Stimulated activated CD4-positive, alpha-beta T cell treated with anti-CD3 and anti-CD28 coated beads, Interleukin-1b, Interleukin-23, amount 100 ng/mL, for 48 hours (primary cell): ENCODE measurements around the gene TCN2.
"Not testable (repeated sequence)": the region's sequence is repeated elsewhere in the genome, so short reads cannot be mapped to it uniquely, and the experiment has no call there.

Source experiments
- DNase-seq: peaks from one replicate; pipeline ENCODE4 v3.0.0-alpha.2; 2020

The TCN2 gene

DNA sequence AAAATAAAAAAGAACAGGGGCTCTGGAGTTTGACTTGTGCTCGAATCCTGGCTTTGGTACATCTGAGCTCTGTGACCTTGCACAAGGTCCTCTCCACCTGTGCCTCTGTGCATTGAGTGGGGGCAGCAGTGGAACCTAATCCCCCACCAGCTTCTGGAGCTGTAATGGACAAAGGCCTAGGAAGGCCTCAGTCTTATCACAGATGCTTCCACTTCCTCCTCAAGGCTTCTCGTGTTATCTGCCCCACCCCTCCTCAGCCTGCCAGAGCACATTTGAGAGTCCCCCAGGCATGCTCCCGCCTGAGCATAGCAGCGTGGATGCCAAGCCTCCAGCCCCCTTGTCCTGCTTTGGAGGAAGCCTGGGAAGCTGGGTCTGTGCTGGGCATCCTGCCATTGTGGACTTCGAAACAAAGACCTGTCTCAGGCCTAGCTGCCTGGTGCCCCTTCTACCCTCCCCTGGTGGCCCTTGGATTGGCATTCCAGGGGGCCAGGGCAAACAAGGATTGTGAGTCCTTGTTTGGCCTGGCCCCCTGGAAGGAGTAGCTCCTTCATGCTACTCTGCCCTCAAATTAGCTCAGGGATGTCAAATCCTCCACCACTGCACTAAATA, 43.6 kb downstream of the TCN2 start:
- DNase-seq, result no peak

DNA sequence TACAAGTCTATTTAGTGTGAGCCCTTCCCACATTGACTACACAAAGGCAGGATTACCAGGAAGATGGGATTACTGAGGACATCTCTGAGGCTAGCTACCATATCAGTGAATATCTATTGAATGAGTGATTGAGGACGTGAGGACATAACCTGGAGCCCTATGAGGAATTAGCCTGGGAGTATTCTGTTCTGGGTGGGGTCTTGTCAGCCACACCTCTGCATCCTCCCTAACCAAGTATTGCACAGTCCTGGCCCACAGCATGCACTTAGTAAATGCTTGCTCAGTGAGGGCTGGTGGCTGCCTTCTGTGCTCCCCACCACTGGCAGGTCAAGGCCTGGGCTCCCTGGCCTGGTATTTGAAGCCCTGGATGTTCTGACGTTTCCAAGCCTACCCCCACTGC, 45.9 kb downstream of the TCN2 start:
- DNase-seq, result no peak

DNA sequence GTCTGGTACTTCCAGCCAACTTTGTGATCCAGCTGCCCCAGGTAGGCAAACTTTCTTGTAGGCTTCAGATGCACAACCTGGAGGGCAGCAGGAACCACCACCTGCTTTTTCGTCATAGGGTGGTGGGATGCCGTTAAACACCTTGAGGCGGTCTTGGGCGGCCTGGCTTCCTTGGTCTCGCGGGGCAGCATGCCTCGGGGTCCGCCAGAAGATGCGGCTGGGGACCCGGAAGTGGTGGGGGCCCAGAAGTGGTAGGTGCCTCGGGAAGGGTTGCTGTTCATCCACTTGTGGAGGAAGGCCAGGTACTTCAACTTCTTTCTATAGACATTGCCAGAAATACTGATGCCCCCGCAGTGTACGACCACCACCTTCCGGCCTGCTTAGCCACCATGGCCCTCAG, 47.4 kb downstream of the TCN2 start:
- DNase-seq, result no peak

DNA sequence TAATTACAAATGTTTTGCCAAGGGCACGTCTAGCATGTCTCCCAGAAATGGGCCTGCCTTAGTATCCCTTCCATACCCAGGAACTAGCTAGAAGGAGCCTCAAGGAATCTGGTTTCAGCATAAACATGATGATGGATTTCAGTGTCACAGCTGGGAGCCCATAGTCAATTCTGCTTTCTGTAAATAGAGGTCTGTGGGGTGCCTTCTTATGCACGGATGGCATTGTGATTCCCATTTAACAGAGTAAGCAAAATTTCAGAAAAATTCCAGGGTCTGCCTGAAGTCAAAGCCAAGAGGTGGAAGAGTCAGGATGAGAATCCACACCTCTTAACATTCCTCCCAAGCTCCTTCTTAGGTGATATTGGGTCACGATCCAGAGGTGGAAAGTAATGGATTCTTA, 48.6 kb downstream of the TCN2 start:
- DNase-seq, result no peak

DNA sequence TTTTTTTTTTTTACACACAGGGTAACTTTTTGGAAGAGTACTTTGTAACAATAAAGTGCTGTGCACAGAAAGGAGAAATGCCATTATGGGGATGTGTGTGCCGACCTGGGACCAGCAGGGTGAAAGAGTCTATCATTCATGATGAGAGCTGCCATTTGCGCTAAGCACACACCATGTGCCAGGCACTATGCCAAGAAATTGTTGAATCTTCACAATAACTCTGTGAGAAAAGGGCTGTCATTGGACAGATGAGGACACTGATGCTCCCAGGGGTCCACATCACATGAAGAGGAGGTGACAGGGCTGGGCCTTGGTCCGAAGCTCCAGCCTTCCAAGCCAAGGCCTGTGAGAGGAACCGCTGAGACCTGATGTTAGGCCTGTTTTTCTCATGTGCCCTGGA, 55.1 kb downstream of the TCN2 start:
- no peak for DNase-seq

DNA sequence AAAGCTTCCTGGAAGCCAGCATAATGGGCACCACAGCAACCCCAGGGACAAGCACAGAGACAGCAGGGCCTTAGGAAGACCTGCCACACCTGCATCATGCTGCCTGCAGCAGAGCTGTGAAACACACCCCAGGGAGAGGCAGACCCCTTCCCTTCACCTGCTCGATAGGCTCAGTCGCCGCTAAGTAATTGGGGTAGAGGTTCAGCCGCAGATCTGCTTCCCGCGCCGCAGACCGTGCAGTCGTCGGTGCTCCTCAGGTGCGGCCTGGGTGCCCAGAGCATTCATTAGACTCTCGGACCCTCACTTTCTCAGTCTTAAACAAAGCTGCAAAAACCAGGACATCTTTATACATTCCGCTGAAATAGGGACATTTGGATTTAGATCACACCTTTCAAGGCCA, 57.8 kb downstream of the TCN2 start:
- no peak for DNase-seq

DNA sequence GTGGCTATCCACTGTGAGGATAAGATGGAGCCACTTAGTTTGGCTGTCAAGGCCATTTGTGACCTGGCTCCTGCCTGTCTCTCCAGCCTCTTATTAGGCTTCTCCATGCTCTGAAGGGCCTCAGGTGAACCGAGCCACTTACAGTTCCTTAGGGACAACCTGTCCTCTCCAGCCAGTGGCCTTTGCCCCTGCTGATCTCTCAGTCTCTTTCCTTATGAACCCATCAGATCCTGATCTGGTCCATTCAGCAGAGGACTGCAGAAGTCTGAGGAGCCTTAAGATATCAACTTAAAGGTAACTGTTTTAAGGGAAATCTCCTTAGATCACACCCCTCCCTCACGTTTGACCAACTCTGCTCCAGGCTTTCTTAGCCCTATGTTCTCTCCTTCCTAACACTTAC, 58.3 kb downstream of the TCN2 start:
- DNase-seq, result no peak

DNA sequence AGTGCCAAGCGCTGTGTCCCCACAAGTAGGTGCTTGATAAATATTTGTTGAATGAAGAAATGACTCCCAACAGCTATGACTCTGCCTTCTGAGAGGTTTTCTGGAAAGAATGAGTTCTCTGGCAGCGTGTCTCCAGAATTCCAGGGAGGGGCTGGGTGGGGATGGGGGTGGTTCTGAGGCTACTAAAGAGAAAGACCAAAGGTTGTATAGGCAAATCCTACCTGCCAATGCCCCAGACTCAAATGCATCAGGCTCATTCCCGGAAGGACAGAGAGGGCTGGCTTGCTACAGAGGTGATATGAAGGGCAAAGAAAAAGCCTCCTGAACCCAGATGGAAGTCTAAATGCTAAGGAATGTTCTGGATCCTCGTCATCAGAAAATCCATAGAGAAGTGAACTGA, 58.8 kb downstream of the TCN2 start:
- no peak for DNase-seq

DNA sequence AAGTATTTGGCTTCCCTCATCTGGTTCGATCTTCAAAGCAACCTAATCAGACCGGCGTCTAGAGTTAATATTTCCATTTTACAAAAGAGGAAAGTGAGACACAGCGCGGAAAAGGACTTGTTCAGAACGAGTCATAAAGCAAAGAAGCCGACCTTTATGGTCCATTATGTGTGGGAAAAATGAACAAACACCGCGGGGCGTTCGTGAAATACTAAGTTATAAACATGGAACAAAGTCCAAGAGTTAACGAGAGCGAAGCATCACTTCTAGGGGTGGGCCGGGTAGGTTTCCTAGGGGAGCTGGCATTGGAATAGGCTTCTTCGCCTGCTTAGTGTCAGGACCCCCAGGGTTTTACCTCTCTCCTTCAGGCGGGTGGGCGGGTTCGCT, 60.1 kb downstream of the TCN2 start:
- no peak for DNase-seq

DNA sequence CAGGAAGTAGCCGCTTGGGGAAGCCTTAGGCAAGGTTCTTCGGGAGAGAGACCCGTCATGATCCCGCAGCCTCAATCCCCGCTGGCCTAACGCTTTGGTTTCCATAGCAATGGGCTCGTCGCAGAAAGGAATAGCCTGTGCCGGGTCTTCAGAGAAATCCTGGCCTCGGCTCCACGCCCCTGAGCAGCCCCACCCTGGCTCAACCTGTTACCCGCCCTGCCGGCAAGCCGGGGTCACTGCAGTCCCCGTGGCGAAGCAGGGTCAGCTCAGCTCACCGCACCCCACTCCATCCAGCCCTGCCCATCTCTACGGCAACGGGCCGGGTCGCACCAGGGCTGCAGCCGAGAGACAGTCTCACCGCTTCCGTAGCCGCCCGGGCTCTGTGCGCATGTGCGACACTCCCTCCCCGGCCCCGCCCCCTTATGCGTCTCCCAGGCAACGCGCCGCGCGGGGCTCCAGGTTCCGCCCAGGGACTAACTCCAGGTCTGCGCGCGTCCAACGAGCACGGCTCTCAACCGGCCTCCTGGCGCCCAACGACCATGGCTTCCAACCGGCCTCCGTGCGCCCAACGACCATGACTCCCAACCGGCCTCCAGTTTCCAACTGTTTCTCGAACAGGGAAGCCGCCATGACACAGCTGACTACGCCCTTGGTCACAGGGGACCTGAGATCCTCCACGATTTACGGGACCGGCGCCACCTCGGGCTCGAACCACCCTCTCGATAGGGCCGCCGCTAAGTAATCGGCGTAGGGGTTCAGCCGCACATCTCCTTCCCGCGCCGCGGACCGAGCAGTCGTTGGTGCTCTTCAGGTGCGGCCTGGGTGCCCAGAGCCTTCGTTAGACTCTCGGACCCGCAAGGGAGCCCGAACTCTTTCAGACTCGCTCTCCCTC, 60.8 kb downstream of the TCN2 start, which contains the start of gene DUSP18:
Gene DUSP18 (minus strand): TSS at position 382 of the 892 bp plus-strand sequence. CDS start 3,872 bp downstream, outside the sequence.
- DNase-seq, result peak; percentile 91

DNA sequence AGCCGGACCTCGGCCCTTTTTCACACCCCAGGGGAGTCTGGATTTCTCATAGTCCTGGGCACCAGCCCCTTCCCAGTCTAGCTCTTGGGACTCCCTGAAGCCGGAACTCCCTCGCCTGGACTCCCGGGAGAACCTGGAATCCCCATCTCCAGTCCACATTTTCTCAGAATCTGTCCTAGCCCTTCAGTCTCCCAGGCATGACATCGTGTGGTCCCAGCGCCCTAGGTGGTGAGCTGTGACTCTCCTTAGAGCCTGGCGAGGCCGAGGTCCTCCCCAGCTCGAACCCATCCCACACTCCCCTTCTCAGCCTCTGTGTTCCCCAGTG, 61.4 kb downstream of the TCN2 start:
- DNase-seq, result no peak

DNA sequence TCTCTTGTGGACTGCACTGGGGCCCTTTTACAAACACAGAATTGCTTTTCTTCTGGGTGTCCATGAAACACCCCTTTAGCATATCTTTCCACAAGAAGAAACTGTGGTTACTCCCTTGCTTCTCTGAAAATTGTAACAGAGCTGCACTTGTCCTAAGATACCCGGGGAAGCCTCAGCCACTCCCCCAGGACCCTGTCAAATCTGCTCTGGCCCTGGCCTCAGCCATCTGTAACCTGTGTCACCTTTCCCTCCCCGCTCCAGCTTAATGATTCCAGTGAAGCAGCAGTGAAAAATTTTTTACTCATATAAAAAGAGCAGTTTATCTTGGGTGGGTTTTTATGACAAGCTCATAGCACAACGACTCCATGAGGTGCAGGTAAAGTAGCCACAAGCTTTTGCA, 64.1 kb downstream of the TCN2 start:
- no peak for DNase-seq

DNA sequence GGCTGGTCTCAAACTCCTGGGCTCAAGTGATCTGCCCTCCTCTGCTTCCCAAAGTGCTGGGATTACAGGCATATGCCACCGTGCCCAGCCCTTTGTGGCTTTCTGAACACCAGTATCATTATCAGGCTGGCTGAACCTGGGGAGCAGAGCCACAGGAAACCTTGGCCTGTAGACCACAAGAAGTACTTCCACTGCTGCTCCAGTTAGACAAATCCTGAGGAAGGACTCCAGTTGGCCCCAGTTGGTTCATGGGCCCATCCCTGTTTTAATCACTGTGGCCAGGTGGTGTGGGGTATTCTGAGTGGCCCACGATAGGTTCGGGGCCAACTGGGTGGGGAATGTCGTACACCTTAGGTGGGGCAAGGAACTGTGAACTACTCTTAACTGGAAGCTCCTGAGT, 66.2 kb downstream of the TCN2 start:
- no peak for DNase-seq

DNA sequence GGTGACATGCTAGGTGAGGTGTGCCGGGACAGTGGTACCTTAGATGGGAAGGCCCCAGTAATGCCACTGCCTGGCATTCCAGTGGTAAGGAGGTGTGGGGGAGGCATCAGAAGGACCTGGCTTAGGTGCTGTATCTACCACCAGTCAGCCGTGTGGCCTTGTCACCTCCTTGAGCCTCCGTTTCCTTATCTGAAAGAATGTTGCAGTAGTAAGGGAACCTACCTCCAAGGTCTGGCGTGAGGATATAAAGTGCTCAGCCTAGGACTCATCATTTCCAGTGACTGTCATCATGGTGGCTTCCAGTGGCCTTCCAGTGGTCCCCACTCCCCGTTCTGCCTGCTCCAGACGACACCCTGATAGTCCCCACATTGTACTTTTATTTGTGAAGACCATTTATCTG, 67.5 kb downstream of the TCN2 start:
- no peak for DNase-seq

DNA sequence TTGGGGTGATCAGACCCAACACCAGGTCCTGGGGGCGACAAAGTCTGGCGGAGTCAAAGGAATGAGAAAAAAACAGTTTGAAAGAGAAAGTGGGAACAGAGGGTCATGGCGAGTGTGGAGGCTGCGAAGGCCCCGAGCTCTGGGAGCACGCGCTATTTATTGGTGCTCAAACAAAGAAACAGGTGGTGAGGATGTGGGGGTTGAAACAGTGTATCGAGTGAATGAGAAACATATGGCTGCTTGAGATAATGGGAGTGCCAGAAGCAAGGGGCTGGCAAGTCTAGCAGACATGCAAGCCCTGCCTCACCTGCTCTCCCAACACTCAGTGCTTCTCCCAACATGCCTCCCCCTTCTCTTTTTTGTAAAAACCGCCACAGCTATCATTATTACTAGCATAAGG, 68.5 kb downstream of the TCN2 start:
- no peak for DNase-seq

DNA sequence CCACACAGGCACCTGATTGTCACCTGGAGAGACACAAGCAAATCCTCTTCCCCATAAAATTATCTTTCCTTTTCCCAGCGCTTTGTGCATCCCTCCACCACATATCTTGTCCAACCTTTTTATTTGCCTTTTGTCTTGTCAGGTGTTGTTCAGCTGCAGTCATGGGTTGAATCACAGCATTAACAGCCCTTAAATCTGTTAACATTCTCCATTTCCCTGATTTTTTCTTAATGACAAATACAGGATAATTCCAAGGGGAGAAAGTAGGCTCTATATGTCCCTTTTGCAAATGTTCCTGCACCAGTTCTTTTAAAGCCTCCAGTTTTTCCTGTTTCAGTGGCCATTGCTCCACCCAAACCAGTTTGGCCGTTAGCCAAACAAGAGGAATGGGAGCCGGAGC, 69.6 kb downstream of the TCN2 start:
- DNase-seq, result not testable (repeated sequence)
